T-helper 17 cell (primary cell): ENCODE results near the gene GOLGA1. TPM values are rescaled to one million over a fixed set of nuclear protein-coding genes. Genes with fewer than 3 reads are reported as not detected.
A peak's percentile ranks its signal among the peaks of the same experiment; 100 is the strongest.

Experiments
- ATAC-seq: fragments of 150-1000 bp; cut with Tn5 transposase; 2 replicates; pipeline ENCODE4 v1.10.0; 2021; ENCODE audit warnings: mild to moderate bottlenecking, moderate library complexity
- DNase-seq, 3 donors: peaks; one replicate each; pipeline versions ENCODE4 v3.0.0 to v3.0.0-alpha.2; 2020 to 2021
- H3K9me3 ChIP-seq: one replicate; pipeline ENCODE4 v1.7.0; 2013; ENCODE audit warnings: low read length, mild to moderate bottlenecking; ENCODE audit not compliant: control insufficient read depth, poor library complexity, severe bottlenecking
- H3K27ac Mint-ChIP-seq: one replicate; pipeline ENCODE4 v1.8.0; 2022; ENCODE audit warnings: mild to moderate bottlenecking, moderate library complexity, mixed read lengths
- H3K27me3 Mint-ChIP-seq: one replicate; pipeline ENCODE4 v1.8.0; 2022; ENCODE audit warnings: mixed read lengths
- H3K36me3 Mint-ChIP-seq: one replicate; pipeline ENCODE4 v1.8.0; 2022; ENCODE audit warnings: low read depth, mixed read lengths
- H3K4me1 Mint-ChIP-seq: one replicate; pipeline ENCODE4 v1.8.0; 2022; ENCODE audit warnings: mild to moderate bottlenecking, mixed read lengths
- H3K4me3 Mint-ChIP-seq: one replicate; pipeline ENCODE4 v1.8.0; 2022; ENCODE audit warnings: mild to moderate bottlenecking, moderate library complexity, mixed read lengths
- total RNA-seq, 4 donors: library from RNA in 2 of 4; stranded (reverse) in 2 of 4; gene quantifications; one replicate each; pipeline ENCODE4 v1.2.3 and lab custom pipeline; 2022 to 2026

GOLGA1 gene
- total RNA-seq, 2 donors from 2014 or later, result 21.1 to 28.6 TPM

GRCh38 chr9:124886461-124886860 lies 54.4 kb downstream of the GOLGA1 start:
- no peaks in the 10 kb centered on the region for H3K27me3 Mint-ChIP-seq
- H3K4me1 Mint-ChIP-seq, result peaks cover 5% of the 10 kb centered on the region
- DNase-seq (no peak), ATAC-seq (no peak)
- H3K4me3 Mint-ChIP-seq, result no peak overlapping the region
- H3K9me3 ChIP-seq, result no peaks in the 10 kb centered on the region
- H3K36me3 Mint-ChIP-seq, result peaks cover 18% of the 10 kb centered on the region
- H3K27ac Mint-ChIP-seq, result no peak overlapping the region

GRCh38 chr9:124885551-124885950 lies 55.3 kb downstream of the GOLGA1 start:
- Mint-ChIP-seq H3K36me3 (peaks cover 17% of the 10 kb centered on the region), H3K4me1 (peaks cover 5% of the 10 kb centered on the region)
- ATAC-seq, result no peak

GRCh38 chr9:124884376-124884775 lies 56.5 kb downstream of the GOLGA1 start:
- H3K4me1 Mint-ChIP-seq, result peaks cover 5% of the 10 kb centered on the region
- no peak for DNase-seq
- no peak for ATAC-seq
- H3K9me3 ChIP-seq, result no peaks in the 10 kb centered on the region
- no peak overlapping the region for H3K27ac Mint-ChIP-seq
- H3K27me3 Mint-ChIP-seq, result no peaks in the 10 kb centered on the region
- H3K4me3 Mint-ChIP-seq, result no peak overlapping the region
- H3K36me3 Mint-ChIP-seq, result peaks cover 14% of the 10 kb centered on the region

More at GRCh38 chr9:124885551-124885950, 55.3 kb downstream of the GOLGA1 start:
- H3K27me3 Mint-ChIP-seq, result no peaks in the 10 kb centered on the region
- H3K27ac Mint-ChIP-seq, result no peak overlapping the region
- H3K9me3 ChIP-seq, result no peaks in the 10 kb centered on the region
- no peak for DNase-seq
- no peak overlapping the region for H3K4me3 Mint-ChIP-seq

GRCh38 chr9:124882231-124882630 lies 58.7 kb downstream of the GOLGA1 start:
- DNase-seq (no peak), ATAC-seq (no peak)
- Mint-ChIP-seq H3K27me3 (no peaks in the 10 kb centered on the region), H3K36me3 (peaks cover 14% of the 10 kb centered on the region), H3K4me1 (peaks cover 8% of the 10 kb centered on the region), H3K4me3 (no peak overlapping the region), H3K27ac (no peak overlapping the region)
- no peaks in the 10 kb centered on the region for H3K9me3 ChIP-seq

- Mint-ChIP-seq H3K27ac (no peak overlapping the region), H3K36me3 (peaks cover 12% of the 10 kb centered on the region), H3K4me3 (no peak overlapping the region), H3K27me3 (no peaks in the 10 kb centered on the region), H3K4me1 (peaks cover 8% of the 10 kb centered on the region)
- H3K9me3 ChIP-seq, result no peaks in the 10 kb centered on the region
- ATAC-seq, result no peak
- DNase-seq, result no peak
Observed at GRCh38 chr9:124881138-124881743, 59.6 kb downstream of the GOLGA1 start.

- Mint-ChIP-seq H3K4me3 (no peak overlapping the region), H3K36me3 (peaks cover 7% of the 10 kb centered on the region), H3K27me3 (no peaks in the 10 kb centered on the region), H3K27ac (no peak overlapping the region), H3K4me1 (peaks cover 5% of the 10 kb centered on the region)
- ATAC-seq, result no peak
- no peak for DNase-seq
- no peaks in the 10 kb centered on the region for H3K9me3 ChIP-seq
Observed at GRCh38 chr9:124880501-124880900, 60.4 kb downstream of the GOLGA1 start.

GRCh38 chr9:124879226-124879625 lies 61.7 kb downstream of the GOLGA1 start:
- peaks cover 8% of the 10 kb centered on the region for H3K4me1 Mint-ChIP-seq
- H3K27me3 Mint-ChIP-seq, result no peaks in the 10 kb centered on the region
- DNase-seq (no peak), ATAC-seq (no peak)
- H3K9me3 ChIP-seq, result no peaks in the 10 kb centered on the region
- H3K36me3 Mint-ChIP-seq, result peaks cover 6% of the 10 kb centered on the region
- no peak overlapping the region for H3K27ac Mint-ChIP-seq
- no peak overlapping the region for H3K4me3 Mint-ChIP-seq

GRCh38 chr9:124878518-124878917 lies 62.4 kb downstream of the GOLGA1 start:
- no peak for ATAC-seq
- no peaks in the 10 kb centered on the region for H3K9me3 ChIP-seq
- no peak overlapping the region for H3K27ac Mint-ChIP-seq
- no peak overlapping the region for H3K4me3 Mint-ChIP-seq
- no peak for DNase-seq
- peaks cover 8% of the 10 kb centered on the region for H3K4me1 Mint-ChIP-seq
- peaks cover 6% of the 10 kb centered on the region for H3K36me3 Mint-ChIP-seq
- H3K27me3 Mint-ChIP-seq, result no peaks in the 10 kb centered on the region

GRCh38 chr9:124878021-124878420 lies 62.9 kb downstream of the GOLGA1 start:
- no peaks in the 10 kb centered on the region for H3K27me3 Mint-ChIP-seq
- peaks cover 10% of the 10 kb centered on the region for H3K4me1 Mint-ChIP-seq

GRCh38 chr9:124877021-124877782 lies 63.7 kb downstream of the GOLGA1 start:
- H3K9me3 ChIP-seq, result no peaks in the 10 kb centered on the region
- no peak for ATAC-seq
- peaks cover 12% of the 10 kb centered on the region for H3K4me1 Mint-ChIP-seq
- H3K27ac Mint-ChIP-seq, result no peak overlapping the region
- no peak overlapping the region for H3K4me3 Mint-ChIP-seq
- peaks cover 10% of the 10 kb centered on the region for H3K36me3 Mint-ChIP-seq
- H3K27me3 Mint-ChIP-seq, result no peaks in the 10 kb centered on the region
- DNase-seq, result no peak

More at GRCh38 chr9:124878021-124878420, 62.9 kb downstream of the GOLGA1 start:
- Mint-ChIP-seq H3K36me3 (peaks cover 9% of the 10 kb centered on the region), H3K4me3 (no peak overlapping the region), H3K27ac (no peak overlapping the region)
- DNase-seq (no peak), ATAC-seq (no peak)
- no peaks in the 10 kb centered on the region for H3K9me3 ChIP-seq

- no peaks in the 10 kb centered on the region for H3K9me3 ChIP-seq
- Mint-ChIP-seq H3K27me3 (no peaks in the 10 kb centered on the region), H3K27ac (no peak overlapping the region), H3K4me3 (no peak overlapping the region), H3K36me3 (peaks cover 10% of the 10 kb centered on the region), H3K4me1 (peaks cover 28% of the 10 kb centered on the region)
- no peak for ATAC-seq
- DNase-seq, result no peak
Observed at GRCh38 chr9:124875501-124875900, 65.4 kb downstream of the GOLGA1 start.

- Mint-ChIP-seq H3K27ac (no peak overlapping the region), H3K4me1 (peaks cover 29% of the 10 kb centered on the region), H3K4me3 (no peak overlapping the region), H3K36me3 (peaks cover 7% of the 10 kb centered on the region), H3K27me3 (no peaks in the 10 kb centered on the region)
- no peaks in the 10 kb centered on the region for H3K9me3 ChIP-seq
- no peak for ATAC-seq
- no peak for DNase-seq
Observed at GRCh38 chr9:124873664-124874063, 67.2 kb downstream of the GOLGA1 start.

- H3K9me3 ChIP-seq, result no peaks in the 10 kb centered on the region
- Mint-ChIP-seq H3K4me1 (peaks cover 31% of the 10 kb centered on the region), H3K27ac (peak overlapping the region; percentile 93), H3K27me3 (no peaks in the 10 kb centered on the region), H3K36me3 (peaks cover 4% of the 10 kb centered on the region), H3K4me3 (peak overlapping the region; percentile 93)
- DNase-seq (no peak), ATAC-seq (no peak)
Observed at GRCh38 chr9:124871156-124871561, 69.7 kb downstream of the GOLGA1 start.

GRCh38 chr9:124870723-124871122 lies 70.2 kb downstream of the GOLGA1 start:
- no peaks in the 10 kb centered on the region for H3K27me3 Mint-ChIP-seq
- H3K9me3 ChIP-seq, result no peaks in the 10 kb centered on the region
- DNase-seq (no peak), ATAC-seq (no peak)
- peak overlapping the region; percentile 93 for H3K27ac Mint-ChIP-seq
- H3K4me3 Mint-ChIP-seq, result peak overlapping the region; percentile 93
- H3K36me3 Mint-ChIP-seq, result peaks cover 4% of the 10 kb centered on the region
- peaks cover 31% of the 10 kb centered on the region for H3K4me1 Mint-ChIP-seq
